WI38 (cell line): Measurements from ENCODE around the gene RFPL2.
"Not testable (repeated sequence)": the region's sequence is repeated elsewhere in the genome, so short reads cannot be mapped to it uniquely, and the experiment has no call there.

Source experiments
- H3K4me3 ChIP-seq: 2 replicates; pipeline ENCODE4 v1.5.1; 2011; ENCODE audit warnings: low read depth, mild to moderate bottlenecking, control low read depth, low read length
- TF ChIP-seq, protein P1 (sequence below): IDR thresholded peaks from 2 replicates; pipeline ENCODE4 v1.5.1; 2012; ENCODE audit warnings: low read depth, mild to moderate bottlenecking, control low read depth, low read length

RFPL2 gene

DNA sequence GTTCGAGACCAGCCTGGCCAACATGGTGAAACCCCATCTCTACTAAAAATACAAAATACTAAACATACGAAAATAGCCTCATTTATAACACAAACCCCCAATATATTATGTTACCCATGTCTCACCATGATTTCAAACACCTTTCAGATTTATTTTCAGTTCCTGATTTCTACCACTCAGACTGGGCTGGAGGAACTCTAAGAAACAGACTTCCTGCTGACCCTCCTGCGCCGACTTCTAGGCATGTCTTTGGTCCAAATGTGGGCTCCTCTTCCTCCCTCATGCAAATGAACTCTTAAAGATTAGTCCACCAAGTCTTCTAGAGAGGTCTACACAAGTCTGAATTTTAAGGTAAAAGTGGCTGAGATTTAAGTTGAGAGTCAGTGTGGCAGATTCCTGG is 56.5 kb downstream of the RFPL2 start:
- H3K4me3 ChIP-seq = not testable (repeated sequence)

DNA sequence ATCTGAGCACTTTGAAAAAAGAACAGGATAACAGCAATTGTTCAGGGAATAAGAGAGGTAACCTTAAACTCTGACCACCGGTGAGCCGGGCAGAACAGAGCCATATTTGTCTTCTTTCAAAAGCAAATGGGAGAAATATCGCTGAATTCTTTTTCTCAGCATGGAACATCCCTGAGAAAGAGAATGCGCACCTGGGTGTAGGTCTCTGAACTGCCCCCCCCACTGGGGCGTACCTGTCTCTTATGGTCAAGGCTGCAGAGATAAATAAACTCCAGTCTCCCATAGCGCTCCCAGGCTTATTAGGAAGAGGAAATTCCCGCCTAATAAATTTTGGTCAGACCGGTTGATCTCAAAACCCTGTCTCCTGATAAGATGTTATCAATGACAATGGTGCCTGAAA is 57.7 kb downstream of the RFPL2 start:
- H3K4me3 ChIP-seq = not testable (repeated sequence)

DNA sequence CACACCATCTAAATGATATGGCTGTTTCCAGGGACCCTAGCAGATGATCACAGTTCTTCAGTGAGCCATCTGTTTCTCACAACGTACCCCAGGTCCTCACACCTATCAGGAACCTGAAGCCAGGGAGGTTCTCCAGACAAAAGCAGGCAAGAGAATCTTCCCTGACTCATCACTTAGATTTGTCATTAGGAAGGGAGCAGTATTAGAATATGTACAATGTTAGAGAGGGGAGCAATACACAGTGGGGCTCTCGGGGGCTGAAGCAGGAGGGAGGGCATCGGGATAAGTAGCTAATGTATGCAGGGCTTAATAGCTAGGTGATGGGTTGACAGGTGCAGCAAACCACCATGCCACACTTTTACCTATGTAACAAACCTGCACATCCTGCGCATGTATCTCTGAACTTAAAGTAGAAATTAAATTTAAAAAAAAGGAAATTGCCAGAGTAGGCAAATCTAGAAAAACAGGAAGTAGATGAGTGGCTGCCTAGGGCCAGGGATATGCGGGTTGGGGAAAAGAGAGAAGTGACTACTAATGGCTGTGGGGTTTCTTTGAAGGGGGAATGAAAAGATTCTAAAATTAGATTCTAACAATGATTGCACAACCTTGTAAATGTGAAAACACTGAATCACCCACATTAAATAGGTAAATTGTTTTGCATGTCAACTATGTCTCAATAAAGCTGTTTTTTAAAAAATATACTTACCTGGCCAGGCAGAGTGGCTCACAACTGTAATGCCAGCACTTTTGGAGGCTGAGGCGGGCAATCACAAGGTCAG is 60.2 kb downstream of the RFPL2 start:
- TF ChIP-seq, protein P1, sequence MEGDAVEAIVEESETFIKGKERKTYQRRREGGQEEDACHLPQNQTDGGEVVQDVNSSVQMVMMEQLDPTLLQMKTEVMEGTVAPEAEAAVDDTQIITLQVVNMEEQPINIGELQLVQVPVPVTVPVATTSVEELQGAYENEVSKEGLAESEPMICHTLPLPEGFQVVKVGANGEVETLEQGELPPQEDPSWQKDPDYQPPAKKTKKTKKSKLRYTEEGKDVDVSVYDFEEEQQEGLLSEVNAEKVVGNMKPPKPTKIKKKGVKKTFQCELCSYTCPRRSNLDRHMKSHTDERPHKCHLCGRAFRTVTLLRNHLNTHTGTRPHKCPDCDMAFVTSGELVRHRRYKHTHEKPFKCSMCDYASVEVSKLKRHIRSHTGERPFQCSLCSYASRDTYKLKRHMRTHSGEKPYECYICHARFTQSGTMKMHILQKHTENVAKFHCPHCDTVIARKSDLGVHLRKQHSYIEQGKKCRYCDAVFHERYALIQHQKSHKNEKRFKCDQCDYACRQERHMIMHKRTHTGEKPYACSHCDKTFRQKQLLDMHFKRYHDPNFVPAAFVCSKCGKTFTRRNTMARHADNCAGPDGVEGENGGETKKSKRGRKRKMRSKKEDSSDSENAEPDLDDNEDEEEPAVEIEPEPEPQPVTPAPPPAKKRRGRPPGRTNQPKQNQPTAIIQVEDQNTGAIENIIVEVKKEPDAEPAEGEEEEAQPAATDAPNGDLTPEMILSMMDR = no peak
- H3K4me3 ChIP-seq = no peak overlapping the region

DNA sequence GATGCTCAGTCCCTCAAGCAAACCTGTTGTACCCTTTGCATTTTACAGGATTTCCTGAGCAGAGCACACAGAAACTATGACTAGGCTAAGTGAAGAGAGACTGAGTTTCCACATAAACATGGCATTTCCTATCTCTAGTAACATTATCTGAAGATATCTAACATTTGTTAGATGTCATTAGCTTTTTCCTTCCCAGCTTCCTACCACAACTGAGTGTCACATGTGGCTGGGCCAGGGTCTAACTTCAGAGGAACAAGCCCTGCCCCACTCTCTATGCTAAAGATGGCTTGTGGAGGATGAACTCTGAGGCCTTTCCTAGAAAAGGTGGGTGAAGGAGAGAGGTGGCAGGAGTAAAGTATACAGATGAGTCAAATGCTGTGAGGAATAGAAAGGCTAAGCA is 62.3 kb downstream of the RFPL2 start:
- TF ChIP-seq, protein P1 = no peak
- H3K4me3 ChIP-seq = no peak overlapping the region

DNA sequence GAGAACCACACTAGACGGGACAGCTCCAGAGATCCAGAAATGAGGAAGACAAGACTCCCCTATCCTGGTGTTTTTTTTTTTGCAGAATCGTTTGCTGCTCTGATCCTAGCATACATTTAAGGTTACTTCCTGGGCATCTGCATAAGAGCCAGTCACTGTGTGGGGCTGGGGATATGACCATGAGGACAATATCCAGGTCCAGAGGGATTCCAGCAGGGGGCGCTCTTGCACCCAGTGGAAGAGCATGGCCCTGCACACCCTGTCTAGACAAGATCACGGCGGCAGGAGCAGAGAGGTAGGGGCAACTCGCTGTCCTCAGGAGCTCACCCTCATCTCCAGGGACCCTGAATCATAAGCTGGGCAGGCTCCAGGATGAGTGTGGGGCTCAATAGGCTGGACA is 64.2 kb downstream of the RFPL2 start:
- not testable (repeated sequence) for H3K4me3 ChIP-seq
- TF ChIP-seq, protein P1 = 0 out of 2 replicates have a peak, but pooled peaks have one; percentile 22
